Transverse colon (tissue), 4 donors: ENCODE results near the gene SHC2.

Experiments used
- CTCF ChIP-seq, 5 experiments: fragments of 200-600 bp in 3 of 5; fragments of 450-650 bp in 2 of 5; sonication (generic) in 3 of 5; IDR thresholded peaks; 1 replicate in 2 of 5; 2 replicates in 3 of 5; pipeline ENCODE4 v1.5.1; 2016 to 2017; ENCODE audit warnings: antibody characterized with exemption in 5 of 5, inconsistent platforms in 3 of 5, mild to moderate bottlenecking in 2 of 5, moderate library complexity in 1 of 5
- EP300 ChIP-seq: sonication (generic); formaldehyde crosslinking; IDR thresholded peaks from one replicate; pipeline ENCODE4 v1.6.1; 2017; ENCODE audit warnings: antibody characterized with exemption, low read depth
- POLR2A ChIP-seq: fragments of 450-650 bp; IDR thresholded peaks from one replicate; pipeline ENCODE4 v1.6.1; 2016; ENCODE audit warnings: antibody characterized with exemption, mild to moderate bottlenecking, moderate library complexity
- POLR2AphosphoS5 ChIP-seq, 3 donors: sonication (generic); formaldehyde crosslinking; IDR thresholded peaks; one replicate each; pipeline ENCODE4 v1.6.1; 2016; ENCODE audit warnings: antibody characterized with exemption in 3 of 3

- TF ChIP-seq CTCF (IDR thresholded peaks at IDR 0.05): no peak
- TF ChIP-seq EP300: no peak
- TF ChIP-seq POLR2AphosphoS5 (IDR thresholded peaks at IDR 0.05): no peak
- no peak for TF ChIP-seq POLR2A
Observed at GRCh38 chr19:376111-376470, 84.7 kb downstream of the SHC2 start.
